HepG2 (cell line): ENCODE results near the gene BARX1. TPM values are rescaled to one million over a fixed set of nuclear protein-coding genes. Genes with fewer than 3 reads are reported as not detected.

ENCODE experiments used
- ATAC-seq: fragments of 200-7000 bp; cut with Tn5 transposase; 3 replicates; pipeline ENCODE4 v1.9.1; 2020; ENCODE audit warnings: mild to moderate bottlenecking, moderate library complexity
- BruUV-seq: library from RNA; stranded (reverse); fragments of 400-500 nt; replicated peaks from 2 replicates; lab custom pipeline; 2021; lab: Mats Ljungman, UMichigan
- CTCF ChIA-PET: fragments of 300-600 bp; formaldehyde crosslinking; extraction: SDS; loops from one replicate; lab custom pipeline; 2021; ENCODE audit warnings: low total read pairs, inconsistent platforms, low intra/inter-chr PET ratio; lab: Yijun Ruan, JAX
- POLR2A ChIA-PET: fragments of 350-600 bp; sonication (Branson Sonifier 250); formaldehyde crosslinking; loops from one replicate; lab custom pipeline; 2020; ENCODE audit warnings: antibody characterized with exemption, inconsistent platforms; lab: Yijun Ruan, JAX
- DNase-seq: peaks from one replicate; pipeline ENCODE4 v3.0.0-alpha.2; 2015; ENCODE audit warnings: low spot score
- FAIRE-seq: peaks from 3 replicates; lab custom pipeline; 2011; peaks lifted over from hg19 to GRCh38; lab: Jason Lieb, UNC
- H2AFZ ChIP-seq: one replicate; pipeline ENCODE4 v1.6.1; 2011; ENCODE audit warnings: low read length, inconsistent platforms
- H3K27ac ChIP-seq: fragments of 300-600 bp; 3 replicates; pipeline ENCODE4 v1.8.0; 2011; ENCODE audit warnings: mixed run types, mild to moderate bottlenecking, mixed read lengths, low read length, inconsistent platforms; ENCODE audit not compliant: insufficient read depth; ENCODE audit errors: extremely low read length
- H3K27me3 ChIP-seq, 2 experiments: fragments of 200-600 bp in 1 of 2; 2 replicates in 1 of 2; 3 replicates in 1 of 2; pipeline versions ENCODE4 v1.6.0 to v1.8.0; 2011; ENCODE audit warnings: low read length in 2 of 2, mild to moderate bottlenecking in 2 of 2, moderate library complexity in 2 of 2, inconsistent platforms in 1 of 2; ENCODE audit not compliant: insufficient read depth in 2 of 2, control insufficient read depth in 1 of 2
- H3K36me3 ChIP-seq, 2 experiments: fragments of 200-600 bp in 1 of 2; replicated peaks in 1 of 2; 2 replicates in 1 of 2; 3 replicates in 1 of 2; pipeline versions ENCODE4 v1.5.1 to v1.8.0; 2011; ENCODE audit warnings: low read length in 2 of 2, inconsistent platforms in 1 of 2; ENCODE audit not compliant: insufficient read depth in 2 of 2, control insufficient read depth in 1 of 2
- H3K4me1 ChIP-seq: 2 replicates; pipeline ENCODE4 v1.5.1; 2012; ENCODE audit warnings: low read length, inconsistent platforms; ENCODE audit not compliant: insufficient read depth
- H3K4me2 ChIP-seq: 2 replicates; pipeline ENCODE4 v1.6.0; 2011; ENCODE audit warnings: low read depth, low read length, inconsistent platforms
- H3K4me3 ChIP-seq, 3 experiments: fragments of 200-600 bp in 1 of 3; sonication (generic), shearing (Covaris generic) in 1 of 3; replicated peaks in 1 of 3; 2 replicates each; pipeline ENCODE4 v1.5.1; 2011 to 2016; ENCODE audit warnings: low read length in 3 of 3, inconsistent platforms in 2 of 3, low read depth in 2 of 3, mild to moderate bottlenecking in 2 of 3, control low read depth in 1 of 3, mixed read lengths in 1 of 3; ENCODE audit not compliant: insufficient read depth in 1 of 3
- H3K79me2 ChIP-seq: one replicate; pipeline ENCODE4 v1.6.1; 2011; ENCODE audit warnings: low read length, inconsistent platforms; ENCODE audit not compliant: insufficient read depth
- H3K9ac ChIP-seq: 2 replicates; pipeline ENCODE4 v1.6.0; 2011; ENCODE audit warnings: mild to moderate bottlenecking, low read depth, low read length, inconsistent platforms; ENCODE audit not compliant: insufficient read depth
- H3K9me3 ChIP-seq: 2 replicates; pipeline ENCODE4 v1.5.1; 2012; ENCODE audit warnings: mild to moderate bottlenecking, low read length
- H4K20me1 ChIP-seq: 2 replicates; pipeline ENCODE4 v1.6.0; 2011; ENCODE audit warnings: inconsistent platforms, mild to moderate bottlenecking, low read length, moderate library complexity; ENCODE audit not compliant: insufficient read depth
- BRCA1 ChIP-seq: sonication (generic); formaldehyde crosslinking; IDR thresholded peaks from 2 replicates; pipeline ENCODE4 v1.4.0; 2020; ENCODE audit warnings: missing genetic modification reagents
- KLF11 ChIP-seq: IDR thresholded peaks from 2 replicates; pipeline ENCODE4 v1.6.1; 2016; ENCODE audit warnings: missing compliant biosample characterization
- POLR2G ChIP-seq: fragments of 200-400 bp; formaldehyde crosslinking; IDR thresholded peaks from 2 replicates; pipeline ENCODE4 v1.6.1; 2018; ENCODE audit warnings: mild to moderate bottlenecking, low read depth, low read length, moderate library complexity
- RNF2 ChIP-seq: fragments of 450-650 bp; conservative IDR thresholded peaks from 2 replicates; pipeline ENCODE4 v1.6.1; 2016; ENCODE audit warnings: low read depth
- SNAPC4 ChIP-seq: sonication (generic); formaldehyde crosslinking; IDR thresholded peaks from 2 replicates; pipeline ENCODE4 v1.4.0; 2020; ENCODE audit warnings: mild to moderate bottlenecking, missing genetic modification reagents
- THAP11 ChIP-seq: IDR thresholded peaks from 2 replicates; pipeline ENCODE4 v1.6.1; 2016; ENCODE audit warnings: missing biosample characterization, missing genetic modification reagents
- ZBTB8A ChIP-seq: sonication (generic); formaldehyde crosslinking; IDR thresholded peaks from 2 replicates; pipeline ENCODE4 v1.4.0; 2020; ENCODE audit warnings: mild to moderate bottlenecking, low read depth, missing genetic modification reagents, borderline replicate concordance
- ZNF143 ChIP-seq: sonication (generic); formaldehyde crosslinking; IDR thresholded peaks from 2 replicates; pipeline ENCODE4 v1.4.0; 2020; ENCODE audit warnings: missing genetic modification reagents
- ZNF672 ChIP-seq: sonication (generic); formaldehyde crosslinking; IDR thresholded peaks from 2 replicates; pipeline ENCODE4 v1.8.1; 2022; ENCODE audit warnings: missing genetic modification reagents
- ZNF891 ChIP-seq: sonication (generic); formaldehyde crosslinking; IDR thresholded peaks from 2 replicates; pipeline ENCODE4 v1.5.0; 2020; ENCODE audit warnings: mild to moderate bottlenecking, missing genetic modification reagents
- WGBS: methylation state at CpG from one replicate; pipeline ENCODE4 v1.1.6; 2017; ENCODE audit warnings: low lambda C conversion rate; 5-methylcytosine and 5-hydroxymethylcytosine counted together
- in situ Hi-C: cut with HindIII; loops from 2 replicates; pipeline ENCODE4 v1.10.0; 2017; ENCODE audit warnings: low pct_unique_long_range_greater_than_20kb; ENCODE audit not compliant: extremely low pct_ligation_motif_present
- intact Hi-C: fragments of 100-400 bp; cut with micrococcal nuclease; formaldehyde crosslinking; loops from one replicate; pipeline ENCODE4 v1.10.0; 2022; ENCODE audit not compliant: unreplicated experiment
- polyA plus RNA-seq, 8 experiments: library from polyadenylated mRNA; depleted of rRNA in 3 of 8; stranded (reverse) in 7 of 8; unstranded in 1 of 8; fragments of >200 nt; fragmentation: Illumina TruSeq in 4 of 8; extraction: Trizol in 4 of 8; gene quantifications; 2 replicates each; pipeline versions ENCODE4 v1.2.1 to v1.2.3, GENCODE V29; 2011 to 2016; ENCODE audit warnings: low read depth in 4 of 8, missing spikeins in 1 of 8, mixed read lengths in 1 of 8; ENCODE audit not compliant: insufficient read depth in 1 of 8
- total RNA-seq, 5 experiments: library from RNA; depleted of rRNA; stranded (reverse); fragments of >200 nt; fragmentation: Illumina TruSeq; extraction: Trizol; gene quantifications; 2 replicates each; pipeline ENCODE4 v1.2.3, GENCODE V29; 2016; ENCODE audit warnings: low read depth in 1 of 5

BARX1 gene
- total and polyA plus RNA-seq, 2 of the 13 experiments (the other 11 are each of a cell fraction or from before 2014, with no cell fraction given): not detected

- no peaks in the 10 kb centered on the region for H3K27me3 ChIP-seq
- intact Hi-C loops (no loop called here), in situ Hi-C loops (no loop called here)
- ATAC-seq (no peak), FAIRE-seq (no peak), DNase-seq (no peak)
- WGBS: 65% methylated on average over 5 of the region's 13 CpGs
- no peaks in the 10 kb centered on the region for H3K36me3 ChIP-seq
- no peaks in the 10 kb centered on the region for H3K79me2 ChIP-seq
- H3K4me2 ChIP-seq: no peak overlapping the region
- POLR2A ChIA-PET: no interaction called here
- H4K20me1 ChIP-seq: no peaks in the 10 kb centered on the region
- no peak overlapping the region for H3K9ac ChIP-seq
- CTCF ChIA-PET: interaction anchor here (2.2 kb wide), 1 partner anchor 35 kb away, joined by 8 read pairs; no protein-coding TSS in a partner anchor
- H2AFZ ChIP-seq: no peak overlapping the region
- peaks cover 10% of the 10 kb centered on the region for H3K4me1 ChIP-seq
- no peaks in the 10 kb centered on the region for H3K9me3 ChIP-seq
- TF ChIP-seq POLR2G (no peak), ZNF143 (CRISPR knock-in tag) (no peak), BRCA1 (CRISPR knock-in tag) (no peak), SNAPC4 (CRISPR knock-in tag) (no peak), RNF2 (no peak), ZNF891 (CRISPR knock-in tag) (no peak), KLF11 (CRISPR knock-in tag) (no peak), ZNF672 (CRISPR knock-in tag) (no peak), THAP11 (CRISPR knock-in tag) (no peak), ZBTB8A (CRISPR knock-in tag) (no peak)
- no peak overlapping the region for H3K4me3 ChIP-seq
- H3K27ac ChIP-seq: no peak overlapping the region
- BruUV-seq: no TSS peak
Measured at GRCh38 chr9:93967020-93967803, 12.1 kb upstream of the BARX1 start.
